ENCODE data around the gene MELTF. TPM values are rescaled to one million over a fixed set of nuclear protein-coding genes. Genes with fewer than 3 reads are reported as not detected.

The MELTF gene
- total and polyA plus RNA-seq, 2 donors (not counting 1 experiment from before 2014, with no cell fraction given) = 0.13 to 2.9 TPM

DNA sequence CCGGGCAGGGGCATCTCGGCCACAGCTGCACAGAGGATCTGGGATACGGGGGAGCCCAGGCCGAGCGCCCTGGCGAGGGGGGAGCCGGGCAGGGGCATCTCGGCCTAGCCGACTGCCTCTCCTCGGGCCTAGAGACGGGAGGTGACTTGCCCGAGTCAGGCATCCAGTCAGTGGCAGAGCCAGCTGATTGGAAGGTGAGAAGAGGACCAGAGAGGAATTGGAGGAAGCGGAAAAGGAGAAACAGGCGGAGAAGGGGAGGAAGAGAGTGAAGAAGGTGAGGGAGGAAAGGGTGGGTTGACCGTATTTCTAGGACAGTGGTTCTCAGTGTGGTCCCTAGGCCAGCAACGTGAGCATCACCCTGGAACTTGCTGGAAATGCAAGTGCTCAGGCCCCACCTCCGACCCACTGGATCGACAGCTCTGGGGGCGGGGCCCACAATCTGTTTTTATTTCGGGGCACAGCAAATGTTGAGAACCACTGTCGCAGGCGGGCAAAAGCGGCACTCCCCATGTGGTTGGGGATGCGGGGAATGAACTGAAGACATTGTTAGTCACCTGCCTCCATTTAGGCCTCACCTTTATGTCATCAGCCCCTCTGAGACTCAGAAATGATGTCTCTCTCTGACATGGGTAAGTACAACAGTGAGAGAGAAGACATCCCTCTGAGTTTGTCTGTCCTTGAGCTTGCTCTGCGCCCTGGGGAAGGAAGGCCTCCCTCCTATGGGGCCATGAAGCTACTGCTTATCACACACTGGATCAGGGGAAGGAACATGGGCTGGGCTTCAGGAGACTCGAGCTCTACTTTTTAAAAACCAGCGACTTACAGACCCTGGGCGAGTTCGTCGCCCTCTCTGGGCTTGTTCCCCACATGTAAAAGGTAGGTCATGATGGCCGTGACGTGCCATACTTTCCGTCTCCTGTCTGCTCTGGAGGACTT, 1.0 kb upstream of the MELTF start:
- Mint-ChIP-seq H3K4me1 (peaks cover 14% of the 10 kb centered on the region), H3K9me3 (ENCODE audit: insufficient read depth) (no peaks in the 10 kb centered on the region), H3K4me3 (peak overlapping the region; percentile 39), H3K27me3 (peaks cover 34% of the 10 kb centered on the region), H3K27ac (no peak overlapping the region)
- Histone ChIP-seq H3K9me3 (ENCODE audit: control extremely low read depth in 1 of 3, control insufficient read depth in 2 of 3, insufficient read depth in 1 of 3, low read length in 2 of 3) (peaks cover 0 to 4% (median 0%) of the 10 kb centered on the region in 3 donors), H3K4me1 (ENCODE audit: control insufficient read depth in 2 of 2, insufficient read depth in 2 of 2, low read length in 2 of 2) (peaks cover 16 to 17% of the 10 kb centered on the region in 2 donors), H2AFZ (ENCODE audit: insufficient read depth, low read depth, low read length, poor library complexity, severe bottlenecking) (no peak overlapping the region), H3K4me2 (replicated peaks; ENCODE audit: low read depth, low read length, poor library complexity, severe bottlenecking) (no peak overlapping the region), H3K79me2 (ENCODE audit: control insufficient read depth, insufficient read depth, low read length) (no peaks in the 10 kb centered on the region), H3K36me3 (replicated peaks in 1 of 2; ENCODE audit: control extremely low read depth in 1 of 2, control insufficient read depth in 1 of 2, extremely low read depth in 1 of 2, insufficient read depth in 2 of 2, low read length in 1 of 2) (no peaks in the 10 kb centered on the region), H3K27ac (ENCODE audit: low read length in 2 of 2) (no peak overlapping the region), H4K20me1 (ENCODE audit: control insufficient read depth, insufficient read depth, low read length, poor library complexity, severe bottlenecking) (no peaks in the 10 kb centered on the region), H3K4me3 (ENCODE audit: control extremely low read depth in 1 of 5, extremely low read depth in 1 of 5, insufficient read depth in 1 of 5, low read depth in 2 of 5, low read length in 4 of 5) (no peak overlapping the region), H3K9ac (ENCODE audit: low read length) (no peak overlapping the region), H3K27me3 (replicated peaks in 1 of 4; ENCODE audit: control extremely low read depth in 1 of 4, control insufficient read depth in 3 of 4, insufficient read depth in 4 of 4, low read length in 3 of 4) (peaks cover 0 to 54% (median 15%) of the 10 kb centered on the region in 4 experiments)
- WGBS (ENCODE audit: insufficient coverage) = 93% methylated on average over 30 of the region's 33 CpGs
- ChIA-PET CTCF (interaction anchor here (0.7 to 4.0 kb wide), 14 partner anchors 8 to 158 kb away, joined by 3 to 64 read pairs (median 4); no protein-coding TSS in a partner anchor), POLR2A (interaction anchor here (1.4 kb wide), 1 partner anchor 27 kb away, joined by 4 read pairs; no protein-coding TSS in a partner anchor)
- ATAC-seq (ENCODE audit: low read depth) (no peak), DNase-seq (no peak)
- intact Hi-C loops (cut with micrococcal nuclease) = no loop called here
- TF ChIP-seq EZH2 (IDR thresholded peaks at IDR 0.05; ENCODE audit: borderline replicate concordance, insufficient read depth, low read depth, low read length, poor library complexity, severe bottlenecking) = no peak
- TF ChIP-seq, protein P1, sequence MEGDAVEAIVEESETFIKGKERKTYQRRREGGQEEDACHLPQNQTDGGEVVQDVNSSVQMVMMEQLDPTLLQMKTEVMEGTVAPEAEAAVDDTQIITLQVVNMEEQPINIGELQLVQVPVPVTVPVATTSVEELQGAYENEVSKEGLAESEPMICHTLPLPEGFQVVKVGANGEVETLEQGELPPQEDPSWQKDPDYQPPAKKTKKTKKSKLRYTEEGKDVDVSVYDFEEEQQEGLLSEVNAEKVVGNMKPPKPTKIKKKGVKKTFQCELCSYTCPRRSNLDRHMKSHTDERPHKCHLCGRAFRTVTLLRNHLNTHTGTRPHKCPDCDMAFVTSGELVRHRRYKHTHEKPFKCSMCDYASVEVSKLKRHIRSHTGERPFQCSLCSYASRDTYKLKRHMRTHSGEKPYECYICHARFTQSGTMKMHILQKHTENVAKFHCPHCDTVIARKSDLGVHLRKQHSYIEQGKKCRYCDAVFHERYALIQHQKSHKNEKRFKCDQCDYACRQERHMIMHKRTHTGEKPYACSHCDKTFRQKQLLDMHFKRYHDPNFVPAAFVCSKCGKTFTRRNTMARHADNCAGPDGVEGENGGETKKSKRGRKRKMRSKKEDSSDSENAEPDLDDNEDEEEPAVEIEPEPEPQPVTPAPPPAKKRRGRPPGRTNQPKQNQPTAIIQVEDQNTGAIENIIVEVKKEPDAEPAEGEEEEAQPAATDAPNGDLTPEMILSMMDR (IDR thresholded peaks at IDR 0.05) = no peak
